ENCODE data around the gene NOB1. TPM values are rescaled to one million over a fixed set of nuclear protein-coding genes. Genes with fewer than 3 reads are reported as not detected.

The NOB1 gene
- polyA plus RNA-seq, 2 of the 4 experiments (the other 2 are of a cell fraction) = 123 to 134 TPM

GRCh38 chr16:69724414-69724873 is 30.3 kb downstream of the NOB1 start:
- Histone ChIP-seq H3K4me3 (peak overlapping the region; percentile 77), H3K9me3 (no peaks in the 10 kb centered on the region), H3K4me2 (peak overlapping the region; percentile 93), H3K4me1 (peaks cover 52% of the 10 kb centered on the region), H3K27ac (peak overlapping the region; percentile 95 to 99)
- TF ChIP-seq EHMT2 (IDR thresholded peaks at IDR 0.05; ENCODE audit: low read depth) (no peak), RCOR1 (IDR thresholded peaks at IDR 0.05; ENCODE audit: low read depth, low read length) (no peak), KDM5A (IDR thresholded peaks at IDR 0.05) (no peak), RNF2 (IDR thresholded peaks at IDR 0.05; ENCODE audit: borderline replicate concordance, low read depth) (no peak), FOSB (CRISPR knock-in tag; IDR thresholded peaks at IDR 0.05) (no peak), NPAS2 (CRISPR knock-in tag; IDR thresholded peaks at IDR 0.05; ENCODE audit: borderline replicate concordance) (no peak), EHF (CRISPR knock-in tag; IDR thresholded peaks at IDR 0.05) (no peak), HOXA7 (CRISPR knock-in tag; IDR thresholded peaks at IDR 0.05) (no peak), RAD21 (conservative IDR thresholded peaks at IDR 0.05 in 1 of 2, IDR thresholded peaks at IDR 0.05 in 1 of 2) (no peak), SREBF2 (IDR thresholded peaks at IDR 0.05) (no peak), POLR2AphosphoS2 (conservative IDR thresholded peaks at IDR 0.05; ENCODE audit: low read length) (no peak), BCL3 (IDR thresholded peaks at IDR 0.05) (no peak), ESRRA (IDR thresholded peaks at IDR 0.05; ENCODE audit: borderline replicate concordance, low read length) (no peak)
- DNase-seq (ENCODE audit: low read depth in 1 of 2, low spot score in 1 of 2) = no peak
- 14% methylated on average over 2 of the region's 2 CpGs for WGBS (ENCODE audit: missing lambda C conversion rate)
- POLR2A ChIA-PET = interaction anchor here (0.6 to 5.3 kb wide), 3 partner anchors 30 to 326 kb away, joined by 3 to 59 read pairs (median 3); partner anchors contain the start of gene NOB1
- no peak for FAIRE-seq
- CTCF ChIA-PET = interaction anchor here (1.0 to 18.6 kb wide), 7 partner anchors 15 to 329 kb away, joined by 3 to 160 read pairs (median 7); partner anchors contain the start of gene NOB1
- no peak for ATAC-seq

- 78% methylated on average over 6 of the region's 6 CpGs for WGBS (ENCODE audit: missing lambda C conversion rate)
- DNase-seq (ENCODE audit: low read depth in 1 of 2, low spot score in 1 of 2) (no peak), ATAC-seq (no peak), FAIRE-seq (no peak)
- Histone ChIP-seq H3K4me1 (peaks cover 45% of the 10 kb centered on the region), H3K4me3 (peak overlapping the region; percentile 77; the same call in 2 of the 3 replicates), H3K27ac (peak overlapping the region; percentile 7 to 95; a peak in 3 of 6 replicates), H3K9me3 (no peaks in the 10 kb centered on the region), H3K4me2 (peak overlapping the region; percentile 93)
- TF ChIP-seq CHD4 (IDR thresholded peaks at IDR 0.05; ENCODE audit: borderline replicate concordance) (peak; percentile 66; the same call in 1 of the 2 replicates), HEYL (CRISPR knock-in tag; IDR thresholded peaks at IDR 0.05) (no peak), KDM1A (IDR thresholded peaks at IDR 0.05; ENCODE audit: low read depth) (peak; percentile 53; the same call in 1 of the 2 replicates), HDAC2 (IDR thresholded peaks at IDR 0.05) (peak; percentile 60; the same call in 1 of the 2 replicates), FOXS1 (CRISPR knock-in tag; IDR thresholded peaks at IDR 0.05) (no peak)
- ChIA-PET POLR2A (interaction anchor here (0.5 kb wide), 1 partner anchor 197 kb away, joined by 3 read pairs; no protein-coding TSS in a partner anchor), CTCF (interaction anchor here (1.3 to 18.6 kb wide), 3 partner anchors 8 to 34 kb away, joined by 7 to 160 read pairs (median 51); partner anchors contain the start of gene NOB1)
These were observed 33.2 kb downstream of the NOB1 start for GRCh38 chr16:69721441-69721957.

- no peak for FAIRE-seq
- Histone ChIP-seq H3K27ac (peak overlapping the region in 1 of 2 experiments; percentile 95; a peak in 3 of 6 replicates), H3K4me3 (0 out of 3 replicates have a peak overlapping the region, but pooled peaks have one; percentile 14), H3K9me3 (no peaks in the 10 kb centered on the region), H3K4me2 (peak overlapping the region; percentile 93), H3K4me1 (peaks cover 45% of the 10 kb centered on the region)
- no peak for ATAC-seq
- ChIA-PET CTCF (interaction anchor here (1.3 to 18.6 kb wide), 3 partner anchors 8 to 35 kb away, joined by 7 to 160 read pairs (median 51); partner anchors contain the start of gene NOB1), POLR2A (interaction anchor here (0.5 kb wide), 1 partner anchor 197 kb away, joined by 3 read pairs; no protein-coding TSS in a partner anchor)
- 0 out of 5 replicates have a peak, but pooled peaks of 1 of the 2 experiments have one; percentile 15 for TF ChIP-seq JUN (IDR thresholded peaks at IDR 0.05)
- TF ChIP-seq USF2 (IDR thresholded peaks at IDR 0.05) = no peak
- no peak for DNase-seq (ENCODE audit: low read depth in 1 of 2, low spot score in 1 of 2)
- WGBS (ENCODE audit: missing lambda C conversion rate) = 87% methylated on average over 10 of the region's 10 CpGs
These were observed 33.8 kb downstream of the NOB1 start for GRCh38 chr16:69720822-69721430.
